Skeletal muscle tissue (tissue), 4 donors: Measurements from ENCODE around the gene RALGPS1. TPM values are rescaled to one million over a fixed set of nuclear protein-coding genes. Genes with fewer than 3 reads are reported as not detected.
A peak's percentile ranks its signal among the peaks of the same experiment; 100 is the strongest.

Source experiments
- H3K27ac ChIP-seq: one replicate; pipeline ENCODE4 v1.7.0; 2013; ENCODE audit warnings: mild to moderate bottlenecking, low read depth, low read length, inconsistent platforms
- H3K27me3 ChIP-seq, 3 donors: one replicate each; pipeline ENCODE4 v1.7.0; 2013; ENCODE audit warnings: low read length in 3 of 3; ENCODE audit not compliant: control insufficient read depth in 3 of 3, insufficient read depth in 3 of 3
- H3K36me3 ChIP-seq, 3 donors: one replicate each; pipeline ENCODE4 v1.7.0; 2013; ENCODE audit warnings: low read length in 3 of 3; ENCODE audit not compliant: control insufficient read depth in 3 of 3, insufficient read depth in 3 of 3
- H3K4me1 ChIP-seq, 3 donors: one replicate each; pipeline ENCODE4 v1.7.0; 2013; ENCODE audit warnings: low read length in 3 of 3, mild to moderate bottlenecking in 3 of 3; ENCODE audit not compliant: control insufficient read depth in 3 of 3, insufficient read depth in 3 of 3
- H3K4me3 ChIP-seq, 3 donors: one replicate each; pipeline ENCODE4 v1.7.0; 2013; ENCODE audit warnings: low read length in 3 of 3
- H3K9ac ChIP-seq, 3 donors: one replicate each; pipeline ENCODE4 v1.7.0; 2013; ENCODE audit warnings: low read length in 3 of 3, mild to moderate bottlenecking in 3 of 3, moderate library complexity in 2 of 3, low read depth in 1 of 3
- H3K9me3 ChIP-seq, 3 donors: one replicate each; pipeline ENCODE4 v1.7.0; 2013; ENCODE audit warnings: low read length in 3 of 3; ENCODE audit not compliant: control insufficient read depth in 3 of 3
- total RNA-seq: library from RNA; depleted of rRNA; stranded (reverse); fragments of >200 nt; gene quantifications from one replicate; pipeline ENCODE4 v1.2.3, GENCODE V29; 2014
- donor health status: Osteomylitis.

The RALGPS1 gene
- total RNA-seq, 1 donor from 2014 or later = 9.4 TPM

GRCh38 chr9:127135056-127135745 lies 220.6 kb downstream of the RALGPS1 start:
- Histone ChIP-seq H3K4me3 (no peak overlapping the region), H3K9me3 (no peaks in the 10 kb centered on the region), H3K27ac (peak overlapping the region; percentile 98), H3K4me1 (peaks cover 88 to 100% (median 94%) of the 10 kb centered on the region in 3 donors), H3K9ac (peak overlapping the region in 1 of 3 donors; percentile 45), H3K27me3 (no peaks in the 10 kb centered on the region), H3K36me3 (no peaks in the 10 kb centered on the region)

- Histone ChIP-seq H3K27me3 (no peaks in the 10 kb centered on the region), H3K9me3 (no peaks in the 10 kb centered on the region), H3K4me3 (no peak overlapping the region), H3K36me3 (no peaks in the 10 kb centered on the region), H3K27ac (no peak overlapping the region), H3K9ac (peak overlapping the region; percentile 2 to 16 (median 7)), H3K4me1 (peaks cover 79 to 99% (median 92%) of the 10 kb centered on the region in 3 donors)
Measured at GRCh38 chr9:127136081-127136879, 221.7 kb downstream of the RALGPS1 start.

DNA sequence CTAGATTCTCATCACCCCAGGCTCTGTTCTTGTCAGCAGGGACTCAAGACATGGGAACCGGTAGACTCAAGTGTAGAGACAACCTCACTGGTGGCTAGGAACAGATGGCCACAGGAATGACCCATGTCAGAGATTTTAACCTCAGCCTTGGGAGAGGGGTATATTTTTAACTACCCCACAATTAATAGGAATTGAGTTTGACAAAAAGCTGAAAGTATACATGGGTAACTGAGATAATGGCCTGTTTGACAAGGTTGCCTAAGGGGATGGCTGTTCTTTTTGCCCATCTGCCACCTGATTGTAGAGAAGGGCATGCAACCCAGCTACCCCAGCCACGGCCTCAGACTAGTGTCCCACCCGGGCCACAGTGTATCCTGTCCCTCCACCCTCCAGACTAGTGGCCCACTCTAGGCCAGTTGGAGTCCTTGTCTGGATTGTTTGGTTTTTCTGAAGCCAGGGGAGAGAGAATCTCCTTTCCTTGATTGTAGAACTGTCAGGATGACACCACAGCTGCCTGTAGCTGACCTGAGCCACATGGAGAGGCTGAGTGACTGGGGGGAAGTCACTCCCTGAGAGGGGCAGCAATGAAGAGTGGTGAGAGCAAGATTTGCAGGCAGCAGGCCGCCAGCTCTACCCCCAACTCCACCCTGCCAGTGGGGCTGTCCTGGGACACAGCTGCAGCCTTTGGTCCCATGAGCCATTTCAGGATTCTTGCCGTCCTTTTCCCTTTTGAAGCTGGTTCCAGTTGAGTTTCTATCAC lies 222.5 kb downstream of the RALGPS1 start:
- Histone ChIP-seq H3K27me3 (no peaks in the 10 kb centered on the region), H3K36me3 (no peaks in the 10 kb centered on the region), H3K4me1 (peaks cover 71 to 95% (median 84%) of the 10 kb centered on the region in 3 donors), H3K27ac (no peak overlapping the region), H3K4me3 (no peak overlapping the region), H3K9ac (no peak overlapping the region), H3K9me3 (no peaks in the 10 kb centered on the region)

GRCh38 chr9:127137640-127138360 lies 223.2 kb downstream of the RALGPS1 start:
- H3K27me3 ChIP-seq = no peaks in the 10 kb centered on the region
- no peaks in the 10 kb centered on the region for H3K9me3 ChIP-seq
- H3K4me3 ChIP-seq = no peak overlapping the region
- H3K27ac ChIP-seq = no peak overlapping the region
- peaks cover 68 to 92% (median 78%) of the 10 kb centered on the region in 3 donors for H3K4me1 ChIP-seq
- no peak overlapping the region for H3K9ac ChIP-seq
- no peaks in the 10 kb centered on the region for H3K36me3 ChIP-seq

DNA sequence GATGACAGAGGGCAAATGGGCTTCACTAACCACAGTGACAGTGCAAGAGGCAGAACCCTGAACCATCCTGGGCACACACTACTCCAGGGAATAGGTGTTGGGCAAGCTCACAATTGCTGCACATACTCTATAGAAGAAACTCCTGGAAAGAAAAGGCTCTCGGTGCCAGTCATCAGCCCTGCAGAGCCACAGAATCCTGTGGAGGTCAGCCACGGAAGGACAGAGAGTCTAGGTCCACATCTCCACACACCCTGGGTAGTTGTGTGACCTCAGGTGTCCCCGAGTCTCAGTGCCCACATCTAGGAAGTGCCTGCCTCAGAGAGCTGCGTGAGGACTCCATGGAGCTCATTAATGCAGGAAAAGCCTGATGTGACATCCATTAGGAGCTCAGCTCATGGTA lies 223.9 kb downstream of the RALGPS1 start:
- peak overlapping the region; percentile 62 for H3K27ac ChIP-seq
- H3K4me1 ChIP-seq = peaks cover 61 to 85% (median 71%) of the 10 kb centered on the region in 3 donors
- H3K9me3 ChIP-seq = no peaks in the 10 kb centered on the region
- no peaks in the 10 kb centered on the region for H3K27me3 ChIP-seq
- H3K9ac ChIP-seq = no peak overlapping the region
- H3K36me3 ChIP-seq = no peaks in the 10 kb centered on the region
- no peak overlapping the region for H3K4me3 ChIP-seq

DNA sequence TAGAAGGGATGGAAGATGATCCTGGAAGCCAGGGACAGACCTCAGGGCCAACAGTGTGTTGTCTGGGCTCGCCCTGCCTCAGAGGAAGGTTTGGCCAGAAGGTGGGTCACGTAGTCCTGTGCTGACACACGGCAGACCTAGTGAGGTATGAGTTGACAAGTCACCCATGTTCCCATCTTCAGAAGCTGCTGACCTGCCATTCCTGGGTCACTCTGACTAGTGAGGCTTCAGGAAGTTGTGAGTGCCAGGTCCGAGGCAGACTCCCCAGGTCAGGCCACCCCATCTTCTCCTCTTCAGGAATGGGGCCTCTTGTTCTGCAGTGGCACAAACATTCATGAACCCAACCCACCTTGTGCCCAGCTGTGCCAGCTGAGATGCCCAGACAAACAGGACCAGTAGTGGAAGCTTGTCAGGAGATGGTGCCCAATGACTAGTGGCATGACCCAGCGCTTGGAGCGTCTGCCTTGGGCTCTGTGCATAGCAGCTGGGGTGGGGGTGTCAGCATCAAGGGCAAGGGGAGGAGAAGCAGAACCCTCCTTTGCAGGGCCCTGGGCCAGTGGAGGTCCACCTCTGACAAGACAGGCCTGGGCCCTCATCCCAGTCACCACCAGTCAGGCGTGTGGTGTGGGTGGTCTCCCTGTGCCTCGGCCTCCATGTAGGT lies 224.6 kb downstream of the RALGPS1 start:
- H3K9ac ChIP-seq = peak overlapping the region in 1 of 3 donors; percentile 40

DNA sequence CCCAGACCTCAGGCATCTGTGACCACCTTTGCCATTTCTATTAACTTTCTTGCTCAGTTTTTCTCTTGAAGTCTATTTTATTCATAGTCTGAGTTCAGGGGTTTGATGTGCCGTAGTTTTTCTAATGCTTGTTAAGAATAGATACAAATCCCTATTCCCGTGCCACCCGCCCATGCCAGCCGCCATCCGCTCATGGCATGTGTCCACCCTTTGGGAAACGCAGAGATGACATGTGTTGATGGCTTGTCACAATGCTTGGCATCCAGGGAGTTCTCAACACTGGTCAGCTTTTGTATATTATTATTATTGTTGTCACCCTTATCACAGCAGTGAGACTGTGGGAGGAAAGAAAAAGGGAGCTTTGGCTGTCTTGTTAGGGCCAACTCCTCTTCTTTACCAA lies 225.2 kb downstream of the RALGPS1 start:
- peaks cover 57 to 83% (median 69%) of the 10 kb centered on the region in 3 donors for H3K4me1 ChIP-seq
- H3K4me3 ChIP-seq = peak overlapping the region in 1 of 3 donors; percentile 54
- peak overlapping the region in 2 of 3 donors; percentile 34 to 45 for H3K9ac ChIP-seq
- H3K36me3 ChIP-seq = no peaks in the 10 kb centered on the region
- no peaks in the 10 kb centered on the region for H3K27me3 ChIP-seq
- H3K27ac ChIP-seq = peak overlapping the region; percentile 62
- no peaks in the 10 kb centered on the region for H3K9me3 ChIP-seq

More for the DNA sequence above, 224.6 kb downstream of the RALGPS1 start:
- Histone ChIP-seq H3K27me3 (no peaks in the 10 kb centered on the region), H3K36me3 (no peaks in the 10 kb centered on the region), H3K4me3 (peak overlapping the region in 2 of 3 donors; percentile 19 to 54), H3K27ac (peak overlapping the region; percentile 62), H3K9me3 (no peaks in the 10 kb centered on the region), H3K4me1 (peaks cover 57 to 84% (median 69%) of the 10 kb centered on the region in 3 donors)

GRCh38 chr9:127140181-127140580 lies 225.6 kb downstream of the RALGPS1 start:
- Histone ChIP-seq H3K4me1 (peaks cover 54 to 82% (median 67%) of the 10 kb centered on the region in 3 donors), H3K36me3 (no peaks in the 10 kb centered on the region), H3K9ac (peak overlapping the region in 2 of 3 donors; percentile 34 to 45), H3K27ac (peak overlapping the region; percentile 62), H3K9me3 (no peaks in the 10 kb centered on the region), H3K27me3 (no peaks in the 10 kb centered on the region), H3K4me3 (no peak overlapping the region)
